Stimulated activated CD8-positive, alpha-beta memory T cell treated with anti-CD3 and anti-CD28 coated beads, Interleukin-15, amount 100 ng/mL, for 1 hour (primary cell): Measurements from ENCODE around the gene LDLRAD3.

Experiments
- DNase-seq: peaks from one replicate; pipeline ENCODE4 v3.0.0-alpha.2; 2020; ENCODE audit warnings: low read depth

LDLRAD3 gene

GRCh38 chr11:36104660-36104992 is 160.8 kb downstream of the LDLRAD3 start:
- DNase-seq, result no peak

- no peak for DNase-seq
These were observed 162.1 kb downstream of the LDLRAD3 start for GRCh38 chr11:36105743-36106581.

DNA sequence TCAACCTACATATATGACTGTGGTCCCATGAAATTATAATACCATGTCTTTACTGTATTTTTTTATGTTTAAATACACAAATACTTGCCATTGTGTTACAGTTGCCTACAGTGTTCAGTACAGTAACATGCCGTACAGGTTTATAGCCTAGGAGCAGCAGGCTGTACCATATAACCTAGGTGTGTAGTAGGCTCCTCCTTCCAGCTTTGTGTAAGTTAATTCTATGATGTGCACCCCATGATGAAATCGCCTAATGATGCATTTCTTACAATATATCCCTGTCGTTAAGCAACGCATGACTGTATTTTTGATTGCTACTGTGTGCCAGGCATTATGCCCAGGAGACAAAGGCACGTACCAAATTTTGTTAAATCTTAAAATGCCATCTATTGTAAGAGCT is 163.7 kb downstream of the LDLRAD3 start:
- DNase-seq, result no peak

- DNase-seq, result no peak
These were observed 165.2 kb downstream of the LDLRAD3 start for GRCh38 chr11:36108881-36109589.

GRCh38 chr11:36109590-36109849 is 165.7 kb downstream of the LDLRAD3 start:
- DNase-seq, result no peak

- DNase-seq, result no peak
These were observed 166.2 kb downstream of the LDLRAD3 start for GRCh38 chr11:36109850-36110606.

GRCh38 chr11:36110668-36111410 is 167.0 kb downstream of the LDLRAD3 start:
- DNase-seq, result no peak

GRCh38 chr11:36114095-36114494 is 170.2 kb downstream of the LDLRAD3 start:
- DNase-seq, result no peak

- no peak for DNase-seq
These were observed 171.5 kb downstream of the LDLRAD3 start for GRCh38 chr11:36115378-36115801.

DNA sequence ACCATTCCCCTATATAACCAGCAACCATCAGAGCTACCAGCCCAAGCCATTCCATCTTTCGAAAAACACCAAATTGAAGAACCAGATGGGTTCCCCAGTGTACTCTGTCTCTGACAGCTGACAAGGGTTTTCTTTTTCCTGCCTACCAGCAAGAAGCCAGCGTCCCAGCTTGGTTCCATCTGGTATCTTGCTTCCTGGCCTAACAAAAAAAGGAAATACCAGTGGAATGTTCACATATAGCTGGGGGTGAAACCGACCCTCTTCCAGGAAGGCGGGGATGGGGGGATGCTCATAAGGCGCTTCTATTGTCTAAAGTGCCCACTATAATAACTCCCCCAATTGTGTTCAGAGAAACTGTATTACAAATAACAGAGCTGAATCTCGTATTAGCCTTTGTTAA is 172.3 kb downstream of the LDLRAD3 start:
- DNase-seq, result no peak

DNA sequence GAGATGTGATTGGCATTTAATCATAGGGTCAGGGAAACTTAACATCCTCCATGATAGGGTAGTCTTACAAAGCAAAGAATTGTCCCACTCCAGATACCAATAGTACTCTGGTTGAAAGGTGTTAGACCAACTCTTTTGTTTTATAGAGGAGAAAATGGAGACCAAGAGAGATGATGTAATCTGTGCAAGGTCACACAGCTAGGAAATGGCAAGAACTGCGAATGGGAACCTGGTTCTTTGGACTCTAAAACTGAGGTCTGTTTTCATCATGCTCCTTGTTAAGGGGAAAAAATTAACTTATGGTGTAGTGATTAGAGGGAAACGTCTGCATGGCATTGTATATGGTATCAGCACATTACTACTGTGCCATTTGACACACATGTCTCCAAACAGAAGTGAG is 174.2 kb downstream of the LDLRAD3 start:
- DNase-seq, result no peak

DNA sequence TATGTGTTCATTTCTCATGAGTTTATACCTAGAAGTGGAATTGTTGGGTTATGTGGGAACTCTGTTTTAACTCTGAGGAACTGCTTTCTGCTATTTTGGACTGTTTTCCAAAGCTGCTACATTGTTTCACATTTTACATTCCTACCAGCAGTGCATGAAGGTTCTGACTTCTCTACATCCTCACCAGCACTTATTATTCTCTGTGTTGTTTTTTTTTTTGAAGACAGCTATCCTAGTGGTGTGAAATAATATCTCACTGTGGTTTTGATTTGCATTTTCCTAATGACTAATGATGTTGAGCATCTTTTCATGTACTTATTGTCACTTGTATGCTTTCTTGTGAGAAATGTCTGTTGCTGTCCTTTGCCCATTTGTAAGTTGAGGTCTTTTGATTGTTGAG is 175.4 kb downstream of the LDLRAD3 start:
- no peak for DNase-seq

DNA sequence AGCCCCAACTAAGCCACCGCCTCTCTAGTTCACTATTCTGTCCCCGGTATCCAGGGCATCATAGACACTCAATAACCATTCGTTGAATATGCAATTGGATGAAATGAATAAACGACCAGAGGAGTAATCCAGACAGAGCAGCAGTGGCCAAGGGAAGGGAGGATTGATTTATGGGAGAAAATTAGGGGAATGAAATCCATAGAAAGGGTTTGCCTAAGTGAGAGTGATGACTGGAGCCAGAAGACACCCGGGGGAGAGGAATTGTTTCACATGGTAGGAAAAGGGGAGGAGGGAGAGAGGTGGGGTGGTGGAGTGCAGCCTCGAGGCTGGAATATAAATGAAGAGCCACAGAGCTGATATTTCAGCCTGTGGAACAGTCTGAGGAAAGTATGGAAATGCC is 177.2 kb downstream of the LDLRAD3 start:
- no peak for DNase-seq

- no peak for DNase-seq
These were observed 178.8 kb downstream of the LDLRAD3 start for GRCh38 chr11:36122671-36123070.

DNA sequence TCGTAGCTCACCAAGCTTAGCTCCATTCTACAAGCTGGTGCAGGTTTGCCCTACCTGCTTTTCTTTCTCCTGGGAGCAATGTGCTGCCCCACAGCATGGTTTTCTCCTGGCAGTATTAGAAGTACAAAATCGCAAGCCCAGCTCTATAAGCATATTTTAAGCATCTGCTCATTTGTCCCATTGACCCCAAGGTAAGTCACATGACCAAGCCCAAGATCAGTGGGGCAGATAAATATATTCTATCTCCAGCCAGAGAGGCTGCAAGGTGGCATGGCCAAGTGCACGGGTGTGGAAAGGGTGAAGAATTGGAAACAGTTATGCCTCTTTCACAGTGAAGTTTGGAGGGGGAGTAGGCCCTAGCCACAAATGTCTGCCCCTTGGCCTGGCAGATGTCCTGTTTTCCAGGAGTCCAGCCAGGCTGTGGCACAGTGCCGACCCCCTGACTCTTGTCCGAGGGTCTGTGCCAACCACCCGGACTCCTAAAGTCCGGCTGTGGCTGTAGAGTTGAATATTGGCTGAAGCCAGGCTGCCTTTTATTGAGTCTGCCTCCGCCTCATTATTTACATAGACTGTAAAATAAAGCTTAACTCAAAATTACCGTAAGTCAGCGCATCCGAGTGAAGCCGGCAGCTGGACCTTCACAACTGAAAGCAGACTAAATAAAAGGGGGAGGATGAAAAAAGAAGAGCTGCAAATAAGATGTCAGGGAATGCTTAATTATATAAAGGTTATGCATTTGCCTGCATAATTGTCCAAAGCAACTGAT is 179.7 kb downstream of the LDLRAD3 start:
- no peak for DNase-seq

- no peak for DNase-seq
These were observed 182.8 kb downstream of the LDLRAD3 start for GRCh38 chr11:36126678-36127077.

DNA sequence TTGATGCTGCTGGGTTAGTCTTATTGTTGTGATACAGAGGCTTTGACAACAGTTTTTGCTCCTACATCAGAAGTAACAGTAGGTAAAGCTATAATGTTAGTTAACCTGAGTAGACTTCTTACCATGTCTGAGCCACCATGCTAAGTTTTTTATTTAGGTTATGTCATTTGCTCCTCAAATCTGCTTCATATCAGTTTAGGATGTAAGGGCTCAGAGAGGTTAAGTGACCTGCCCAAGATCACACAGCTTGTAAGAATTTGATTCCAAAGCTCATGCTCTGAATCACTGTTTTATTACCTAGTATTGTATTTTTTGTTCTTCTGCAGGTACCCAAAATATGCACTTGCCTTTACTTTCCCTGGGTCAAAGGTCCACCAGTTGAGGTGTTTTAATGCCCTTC is 183.7 kb downstream of the LDLRAD3 start:
- DNase-seq, result no peak

DNA sequence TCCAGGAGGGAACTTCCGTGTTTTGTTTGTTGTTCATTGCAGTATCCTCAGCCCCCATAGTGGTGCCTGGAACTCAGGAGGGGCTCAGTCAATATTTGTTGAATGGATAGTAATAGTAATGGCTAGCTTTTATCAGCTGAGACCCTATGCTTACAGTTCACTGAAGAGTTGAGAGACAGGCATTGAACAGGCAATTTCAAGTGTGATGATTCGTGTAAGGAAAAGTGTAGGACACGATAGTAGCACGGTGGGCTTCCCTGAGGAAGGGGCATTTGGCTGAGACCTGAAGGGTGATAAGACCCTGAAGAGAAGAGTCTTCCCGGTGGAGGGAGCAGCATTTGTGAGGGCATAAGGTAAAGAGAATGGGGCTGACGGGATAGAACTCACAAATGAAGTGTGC is 186.1 kb downstream of the LDLRAD3 start:
- DNase-seq, result no peak

GRCh38 chr11:36130401-36130800 is 186.5 kb downstream of the LDLRAD3 start:
- DNase-seq, result no peak

GRCh38 chr11:36131721-36132397 is 188.0 kb downstream of the LDLRAD3 start:
- DNase-seq, result no peak

- no peak for DNase-seq
These were observed 189.1 kb downstream of the LDLRAD3 start for GRCh38 chr11:36132940-36133339.
